A549 (cell line): ENCODE data around the gene PPWD1. TPM values are rescaled to one million over a fixed set of nuclear protein-coding genes. Genes with fewer than 3 reads are reported as not detected.

Experiments used
- ATAC-seq, 2 experiments: fragments of 200-7000 bp in 1 of 2; fragments of >200 bp in 1 of 2; cut with Nextera tagmentation in 1 of 2; cut with Tn5 transposase in 1 of 2; 3 replicates each; pipeline versions ENCODE4 v1.8.0 to v1.9.1; 2018 to 2020; ENCODE audit warnings: mild to moderate bottlenecking in 1 of 2, moderate library complexity in 1 of 2
- CTCF ChIA-PET: fragments of 300-600 bp; sonication (Branson Sonifier 250); formaldehyde crosslinking; extraction: SDS; loops from one replicate; lab custom pipeline; 2021; ENCODE audit warnings: antibody characterized with exemption, inconsistent platforms; lab: Yijun Ruan, JAX
- POLR2A ChIA-PET: fragments of 350-600 bp; formaldehyde crosslinking; extraction: SDS; loops from one replicate; lab custom pipeline; 2021; ENCODE audit warnings: antibody characterized with exemption, inconsistent platforms; lab: Yijun Ruan, JAX
- DNase-seq, 2 experiments: peaks; one replicate each; pipeline versions ENCODE4 v3.0.0 to v3.0.0-alpha.2; 2011 to 2016; ENCODE audit warnings: low read depth in 1 of 2, low spot score in 1 of 2
- FAIRE-seq: peaks from 2 replicates; lab custom pipeline; 2011; peaks lifted over from hg19 to GRCh38; lab: Jason Lieb, UNC
- H3K27ac ChIP-seq, 2 experiments: fragments of >200 bp; sonication (Bioruptor Twin); formaldehyde crosslinking; 3 replicates each; pipeline ENCODE4 v1.5.1; 2016 to 2017
- H3K4me1 ChIP-seq: fragments of >200 bp; sonication (Bioruptor Twin); formaldehyde crosslinking; 3 replicates; pipeline ENCODE4 v1.6.1; 2016
- H3K4me2 ChIP-seq: fragments of >200 bp; sonication (Bioruptor Twin); formaldehyde crosslinking; 3 replicates; pipeline ENCODE4 v1.6.1; 2016
- H3K4me3 ChIP-seq: fragments of >200 bp; sonication (Bioruptor Twin); formaldehyde crosslinking; 3 replicates; pipeline ENCODE4 v1.5.1; 2016
- H3K9me3 ChIP-seq: fragments of >200 bp; sonication (Bioruptor Twin); formaldehyde crosslinking; 3 replicates; pipeline ENCODE4 v1.6.1; 2016
- CBX2 ChIP-seq: fragments of 200-600 bp; sonication (generic); IDR thresholded peaks from 2 replicates; pipeline ENCODE4 v1.6.1; 2016; ENCODE audit warnings: low read depth, mild to moderate bottlenecking, borderline replicate concordance
- CHD4 ChIP-seq: fragments of 200-600 bp; sonication (generic); IDR thresholded peaks from 2 replicates; pipeline ENCODE4 v1.6.1; 2016; ENCODE audit warnings: antibody characterized with exemption, mild to moderate bottlenecking, borderline replicate concordance
- ESRRA ChIP-seq: fragments of 150-350 bp; IDR thresholded peaks from 2 replicates; pipeline ENCODE4 v1.6.1; 2014; ENCODE audit warnings: mild to moderate bottlenecking, low read length, borderline replicate concordance
- FOSB ChIP-seq: fragments of 250-450 bp; sonication (Bioruptor Pico); IDR thresholded peaks from 2 replicates; pipeline ENCODE4 v1.5.0; 2020; ENCODE audit warnings: mild to moderate bottlenecking, moderate library complexity
- FOSL2 ChIP-seq, 2 experiments: fragments of 450-650 bp in 1 of 2; fragments of >200 bp in 1 of 2; sonication (Bioruptor Twin) in 1 of 2; formaldehyde crosslinking; IDR thresholded peaks; 2 replicates each; pipeline versions ENCODE4 v1.5.0 to v1.6.1; 2016 to 2020; ENCODE audit warnings: mild to moderate bottlenecking in 1 of 2, moderate library complexity in 1 of 2
- FOXS1 ChIP-seq: fragments of 250-450 bp; sonication (Bioruptor Pico); IDR thresholded peaks from 2 replicates; pipeline ENCODE4 v1.5.0; 2020; ENCODE audit warnings: mild to moderate bottlenecking, moderate library complexity
- GATA3 ChIP-seq: IDR thresholded peaks from 2 replicates; pipeline ENCODE4 v1.6.1; 2012; ENCODE audit warnings: borderline replicate concordance
- HEYL ChIP-seq: fragments of 250-450 bp; sonication (Bioruptor Pico); IDR thresholded peaks from 2 replicates; pipeline ENCODE4 v1.8.0; 2021; ENCODE audit warnings: mild to moderate bottlenecking, moderate library complexity
- JUN ChIP-seq, 2 experiments: fragments of >200 bp; sonication (Bioruptor Twin); formaldehyde crosslinking; IDR thresholded peaks; 2 replicates in 1 of 2; 3 replicates in 1 of 2; pipeline ENCODE4 v1.6.1; 2016 to 2017
- KDM5A ChIP-seq: fragments of 200-600 bp; sonication (generic); IDR thresholded peaks from 2 replicates; pipeline ENCODE4 v1.6.1; 2016; ENCODE audit warnings: antibody characterized with exemption, mild to moderate bottlenecking
- MAFK ChIP-seq: fragments of 450-650 bp; IDR thresholded peaks from 2 replicates; pipeline ENCODE4 v1.6.1; 2014; ENCODE audit not compliant: partially characterized antibody
- MYC ChIP-seq: IDR thresholded peaks from 2 replicates; pipeline ENCODE4 v1.6.1; 2012; ENCODE audit warnings: mild to moderate bottlenecking, inconsistent platforms, low read length, improper control_type of control experiment, borderline replicate concordance
- NPAS2 ChIP-seq: fragments of 250-450 bp; sonication (Bioruptor Pico); IDR thresholded peaks from 2 replicates; pipeline ENCODE4 v1.8.0; 2022; ENCODE audit warnings: mild to moderate bottlenecking, moderate library complexity, borderline replicate concordance
- PHF8 ChIP-seq: fragments of 200-600 bp; sonication (generic); IDR thresholded peaks from 2 replicates; pipeline ENCODE4 v1.6.1; 2016; ENCODE audit warnings: low read depth, mild to moderate bottlenecking, antibody characterized with exemption, moderate library complexity, borderline replicate concordance
- POLR2A ChIP-seq: IDR thresholded peaks from 2 replicates; pipeline ENCODE4 v1.6.1; 2012; ENCODE audit warnings: mild to moderate bottlenecking, low read length
- POLR2AphosphoS2 ChIP-seq: conservative IDR thresholded peaks from 2 replicates; pipeline ENCODE4 v1.6.1; 2012; ENCODE audit warnings: low read length, improper control_type of control experiment, inconsistent platforms
- RARB ChIP-seq: fragments of 250-450 bp; sonication (Bioruptor Pico); IDR thresholded peaks from 2 replicates; pipeline ENCODE4 v1.8.0; 2021; ENCODE audit warnings: mild to moderate bottlenecking, moderate library complexity
- TFCP2L1 ChIP-seq: fragments of 250-450 bp; sonication (Bioruptor Pico); IDR thresholded peaks from 2 replicates; pipeline ENCODE4 v1.5.0; 2021; ENCODE audit warnings: mild to moderate bottlenecking
- ZFP36 ChIP-seq: fragments of 450-650 bp; IDR thresholded peaks from 2 replicates; pipeline ENCODE4 v1.6.1; 2014; ENCODE audit warnings: borderline replicate concordance; ENCODE audit not compliant: partially characterized antibody
- ZNF302 ChIP-seq: fragments of 250-450 bp; sonication (Bioruptor Pico); IDR thresholded peaks from 2 replicates; pipeline ENCODE4 v1.9.0; 2021; ENCODE audit warnings: inconsistent platforms, mild to moderate bottlenecking, moderate library complexity
- WGBS: methylation state at CpG from one replicate; pipeline ENCODE4 v1.1.6; 2017; ENCODE audit errors: missing lambda C conversion rate; 5-methylcytosine and 5-hydroxymethylcytosine counted together
- polyA plus RNA-seq, 4 experiments: library from polyadenylated mRNA; depleted of rRNA in 3 of 4; stranded (reverse); fragments of >200 nt; fragmentation: RNase III in 1 of 4; extraction: RNeasy Plus Mini Kit Qiagen cat#74134 plus additional on column Dnase treatment in 1 of 4; gene quantifications; 2 replicates in 3 of 4; 3 replicates in 1 of 4; pipeline ENCODE4 v1.2.3, GENCODE V29; 2011 to 2017
- TF ChIP-seq, protein P1 (sequence below): fragments of 450-650 bp; IDR thresholded peaks from 2 replicates; pipeline ENCODE4 v1.6.1; 2014; ENCODE audit warnings: antibody characterized with exemption
- TF ChIP-seq, protein P2 (sequence below): IDR thresholded peaks from 2 replicates; pipeline ENCODE4 v1.6.1; 2012
- TF ChIP-seq, protein P3 (sequence below): fragments of >200 bp; sonication (Bioruptor Twin); formaldehyde crosslinking; IDR thresholded peaks from 2 replicates; pipeline ENCODE4 v1.6.1; 2016
- TF ChIP-seq, protein P4 (sequence below): fragments of 150-350 bp; IDR thresholded peaks from 2 replicates; pipeline ENCODE4 v1.6.1; 2014; ENCODE audit warnings: low read depth, mild to moderate bottlenecking, low read length

Gene PPWD1
- polyA plus RNA-seq, 2 of the 4 experiments (the other 2 are of a cell fraction) = 15.3 to 27.7 TPM

DNA sequence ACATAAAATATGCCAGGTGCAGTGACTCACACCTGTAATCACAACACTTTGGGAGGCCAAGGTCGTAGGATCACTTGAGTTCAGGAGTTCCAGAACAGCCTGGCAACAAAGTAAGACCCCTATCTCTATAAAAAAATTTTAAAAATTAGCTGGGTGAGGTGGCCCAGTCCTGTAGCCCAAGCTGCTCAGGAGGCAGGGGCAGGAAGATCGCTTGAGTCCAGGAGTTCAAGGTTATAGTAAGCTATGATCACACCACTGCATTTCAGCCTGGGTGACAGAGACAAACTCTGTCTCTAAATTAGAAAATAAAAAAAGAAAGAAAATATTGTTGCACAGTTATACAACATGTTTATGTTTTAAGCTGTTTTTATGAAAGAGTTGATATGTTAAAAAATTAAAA lies 6.9 kb upstream of the PPWD1 start:
- no peak overlapping the region for H3K27ac ChIP-seq
- TF ChIP-seq RARB (CRISPR knock-in tag) (no peak), ZFP36 (no peak), MAFK (no peak), TFCP2L1 (no peak), GATA3 (no peak), CBX2 (no peak)
- peaks cover 3% of the 10 kb centered on the region; the same call in 2 of the 3 replicates for H3K4me1 ChIP-seq
- H3K9me3 ChIP-seq = no peaks in the 10 kb centered on the region
- WGBS = 87% methylated on average over 2 of the region's 2 CpGs
- FAIRE-seq (no peak), ATAC-seq (no peak), DNase-seq (no peak)
- H3K4me2 ChIP-seq = no peak overlapping the region
- H3K4me3 ChIP-seq = no peak overlapping the region
- CTCF ChIA-PET = interaction anchor here (0.6 to 1.3 kb wide), 3 partner anchors 9 to 745 kb away, joined by 3 to 4 read pairs (median 3); no protein-coding TSS in a partner anchor
- POLR2A ChIA-PET = no interaction called here

DNA sequence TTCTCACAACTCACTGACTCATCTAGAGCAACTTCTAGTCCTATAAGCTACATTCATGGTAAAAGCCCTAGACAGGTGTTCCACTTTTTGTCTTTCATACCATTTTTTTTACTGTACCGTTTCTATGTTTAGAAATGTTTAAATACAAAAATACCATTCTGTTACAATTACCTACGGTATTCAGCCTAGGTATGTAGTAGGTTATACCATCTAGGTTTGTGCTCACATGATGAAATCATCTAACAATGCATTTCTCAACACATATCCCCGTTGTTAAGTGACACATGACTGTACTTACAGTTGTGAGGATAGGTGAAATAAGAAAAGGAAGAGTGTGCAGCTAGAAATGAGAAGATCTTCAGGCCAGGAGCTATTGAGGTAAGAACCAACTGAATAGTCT lies 6.4 kb upstream of the PPWD1 start:
- CTCF ChIA-PET = interaction anchor here (1.1 to 1.3 kb wide), 2 partner anchors 11 to 746 kb away, joined by 3 read pairs; no protein-coding TSS in a partner anchor
- DNase-seq = no peak
- WGBS = 71% methylated on average over 3 of the region's 3 CpGs
- H3K27ac ChIP-seq = no peak overlapping the region
- POLR2A ChIA-PET = no interaction called here
- TF ChIP-seq, protein P1, sequence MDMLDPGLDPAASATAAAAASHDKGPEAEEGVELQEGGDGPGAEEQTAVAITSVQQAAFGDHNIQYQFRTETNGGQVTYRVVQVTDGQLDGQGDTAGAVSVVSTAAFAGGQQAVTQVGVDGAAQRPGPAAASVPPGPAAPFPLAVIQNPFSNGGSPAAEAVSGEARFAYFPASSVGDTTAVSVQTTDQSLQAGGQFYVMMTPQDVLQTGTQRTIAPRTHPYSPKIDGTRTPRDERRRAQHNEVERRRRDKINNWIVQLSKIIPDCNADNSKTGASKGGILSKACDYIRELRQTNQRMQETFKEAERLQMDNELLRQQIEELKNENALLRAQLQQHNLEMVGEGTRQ = no peak
- TF ChIP-seq FOSB (CRISPR knock-in tag) (no peak), CHD4 (no peak), GATA3 (no peak), HEYL (CRISPR knock-in tag) (no peak), ESRRA (no peak), POLR2AphosphoS2 (no peak), MYC (no peak), POLR2A (no peak), PHF8 (no peak), FOSL2 (IDR thresholded peaks at IDR 0.05) (no peak), FOSL2 (CRISPR knock-in tag; IDR thresholded peaks at IDR 0.05) (no peak), JUN (IDR thresholded peaks at IDR 0.05) (no peak), FOXS1 (CRISPR knock-in tag) (no peak), KDM5A (no peak), NPAS2 (CRISPR knock-in tag) (no peak), ZNF302 (no peak)
- TF ChIP-seq, protein P2, sequence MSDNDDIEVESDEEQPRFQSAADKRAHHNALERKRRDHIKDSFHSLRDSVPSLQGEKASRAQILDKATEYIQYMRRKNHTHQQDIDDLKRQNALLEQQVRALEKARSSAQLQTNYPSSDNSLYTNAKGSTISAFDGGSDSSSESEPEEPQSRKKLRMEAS = no peak
- TF ChIP-seq, protein P3, sequence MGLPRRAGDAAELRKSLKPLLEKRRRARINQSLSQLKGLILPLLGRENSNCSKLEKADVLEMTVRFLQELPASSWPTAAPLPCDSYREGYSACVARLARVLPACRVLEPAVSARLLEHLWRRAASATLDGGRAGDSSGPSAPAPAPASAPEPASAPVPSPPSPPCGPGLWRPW = no peak
- TF ChIP-seq, protein P4, sequence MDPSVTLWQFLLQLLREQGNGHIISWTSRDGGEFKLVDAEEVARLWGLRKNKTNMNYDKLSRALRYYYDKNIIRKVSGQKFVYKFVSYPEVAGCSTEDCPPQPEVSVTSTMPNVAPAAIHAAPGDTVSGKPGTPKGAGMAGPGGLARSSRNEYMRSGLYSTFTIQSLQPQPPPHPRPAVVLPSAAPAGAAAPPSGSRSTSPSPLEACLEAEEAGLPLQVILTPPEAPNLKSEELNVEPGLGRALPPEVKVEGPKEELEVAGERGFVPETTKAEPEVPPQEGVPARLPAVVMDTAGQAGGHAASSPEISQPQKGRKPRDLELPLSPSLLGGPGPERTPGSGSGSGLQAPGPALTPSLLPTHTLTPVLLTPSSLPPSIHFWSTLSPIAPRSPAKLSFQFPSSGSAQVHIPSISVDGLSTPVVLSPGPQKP = no peak
- TF ChIP-seq, all 56 proteins: peak for 0
- Histone ChIP-seq H3K9me3 (no peaks in the 10 kb centered on the region), H3K4me1 (peaks cover 8% of the 10 kb centered on the region; the same call in 2 of the 3 replicates), H3K4me3 (no peak overlapping the region), H3K4me2 (no peak overlapping the region)
- FAIRE-seq (no peak), ATAC-seq (no peak)
